CD4-positive, alpha-beta T cell (primary cell): ENCODE data around the gene OXNAD1. TPM values are rescaled to one million over a fixed set of nuclear protein-coding genes. Genes with fewer than 3 reads are reported as not detected.

Experiments used
- ATAC-seq: fragments of 200-7000 bp; cut with Tn5 transposase; one replicate; pipeline ENCODE4 v1.10.0; 2022; ENCODE audit warnings: mild to moderate bottlenecking; ENCODE audit not compliant: poor library complexity
- CTCF ChIA-PET: fragments of 350-600 bp; sonication (Branson Sonifier 250); formaldehyde crosslinking; loops from one replicate; lab custom pipeline; 2021; ENCODE audit warnings: antibody characterized with exemption, inconsistent platforms; lab: Charles Lee
- POLR2A ChIA-PET: fragments of 350-600 bp; sonication (Branson Sonifier 250); formaldehyde crosslinking; loops from one replicate; lab custom pipeline; 2021; ENCODE audit warnings: antibody characterized with exemption, inconsistent platforms; lab: Charles Lee
- DNase-seq, 14 experiments: peaks; one replicate each; pipeline ENCODE4 v3.0.0-alpha.2; 2013 to 2020; ENCODE audit warnings: mixed read lengths in 2 of 14
- H3K27ac ChIP-seq, 2 donors: one replicate each; pipeline versions ENCODE4 v1.5.1 to v1.7.0; 2013; ENCODE audit warnings: low read length in 2 of 2, low read depth in 1 of 2, mild to moderate bottlenecking in 1 of 2
- H3K27me3 ChIP-seq, 2 experiments: 1 replicate in 1 of 2; 2 replicates in 1 of 2; pipeline versions ENCODE4 v1.6.1 to v1.7.0; 2013; ENCODE audit warnings: low read length in 2 of 2, control low read depth in 1 of 2, mild to moderate bottlenecking in 1 of 2, moderate library complexity in 1 of 2; ENCODE audit not compliant: insufficient read depth in 2 of 2, control insufficient read depth in 1 of 2
- H3K36me3 ChIP-seq: one replicate; pipeline ENCODE4 v1.6.1; 2013; ENCODE audit warnings: low read length, control low read depth; ENCODE audit not compliant: insufficient read depth
- H3K4me1 ChIP-seq: one replicate; pipeline ENCODE4 v1.6.1; 2013; ENCODE audit warnings: low read length, control low read depth; ENCODE audit not compliant: insufficient read depth
- H3K4me3 ChIP-seq: one replicate; pipeline ENCODE4 v1.5.1; 2013; ENCODE audit warnings: mild to moderate bottlenecking, low read length, moderate library complexity
- H3K9me3 ChIP-seq, 2 experiments: 1 replicate in 1 of 2; 2 replicates in 1 of 2; pipeline versions ENCODE4 v1.6.1 to v1.7.0; 2013; ENCODE audit warnings: low read length in 2 of 2, mild to moderate bottlenecking in 2 of 2, control low read depth in 1 of 2, moderate library complexity in 1 of 2; ENCODE audit not compliant: control insufficient read depth in 1 of 2, insufficient read depth in 1 of 2
- H3K27ac Mint-ChIP-seq: one replicate; pipeline ENCODE4 v1.8.0; 2020; ENCODE audit warnings: mixed read lengths
- H3K27me3 Mint-ChIP-seq: one replicate; pipeline ENCODE4 v1.8.0; 2021; ENCODE audit warnings: mixed read lengths
- H3K36me3 Mint-ChIP-seq: one replicate; pipeline ENCODE4 v1.8.0; 2021; ENCODE audit warnings: low read depth, mixed read lengths
- H3K4me1 Mint-ChIP-seq: one replicate; pipeline ENCODE4 v1.8.0; 2021; ENCODE audit warnings: low read depth, mixed read lengths
- H3K4me3 Mint-ChIP-seq: one replicate; pipeline ENCODE4 v1.8.0; 2020; ENCODE audit warnings: mild to moderate bottlenecking, mixed read lengths
- H3K9me3 Mint-ChIP-seq: one replicate; pipeline ENCODE4 v1.8.0; 2020; ENCODE audit warnings: mixed read lengths
- intact Hi-C, 2 experiments: fragments of 100-400 bp; cut with DNase I in 1 of 2; cut with micrococcal nuclease in 1 of 2; formaldehyde crosslinking; loops; one replicate each; pipeline versions ENCODE4 v1.15.1 to v1.9.0; 2023 to 2025; cut with DNase I, micrococcal nuclease
- total RNA-seq, 174 experiments: library from RNA in 2 of 174; stranded (reverse) in 2 of 174; gene quantifications; one replicate each; pipeline ENCODE4 v1.2.3 and lab custom pipeline; 2021 to 2026
- TF ChIP-seq, protein P1 (sequence below): fragments of 200-600 bp; IDR thresholded peaks from one replicate; pipeline ENCODE4 v1.8.0; 2022; ENCODE audit warnings: antibody characterized with exemption, mild to moderate bottlenecking

The OXNAD1 gene
- total RNA-seq, 2 experiments from 2014 or later = 135 TPM

DNA sequence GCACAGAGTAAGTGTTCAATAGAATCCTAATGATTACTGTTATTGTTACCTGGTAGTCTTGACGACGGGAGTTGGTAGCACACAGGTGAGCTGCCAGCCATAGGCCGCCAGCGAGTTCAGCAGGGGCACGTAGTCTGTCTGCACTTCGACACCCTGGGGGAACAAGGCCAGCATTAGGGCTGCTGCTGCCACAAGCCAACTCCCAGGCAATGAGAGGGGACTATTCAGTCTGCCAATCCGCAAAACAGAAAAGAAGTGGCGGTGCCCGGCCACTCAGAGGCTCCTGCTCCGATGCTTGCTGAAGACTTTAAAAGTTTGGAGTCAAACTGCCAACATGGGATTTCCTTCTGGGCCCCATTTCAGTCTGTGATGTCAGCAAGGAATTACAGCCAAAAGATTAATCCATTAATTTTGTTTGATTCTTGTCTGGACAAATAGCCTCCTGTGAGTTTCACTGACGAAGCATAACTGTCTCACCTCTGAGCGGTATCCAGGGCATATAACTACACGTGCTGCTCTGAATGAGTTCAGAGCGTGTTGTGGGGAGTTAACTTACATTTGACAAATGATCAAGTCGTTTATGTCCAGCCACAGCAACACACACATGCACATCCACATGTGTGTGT, 61.8 kb downstream of the OXNAD1 start:
- Histone ChIP-seq H3K27me3 (no peaks in the 10 kb centered on the region), H3K36me3 (peaks cover 97% of the 10 kb centered on the region), H3K4me3 (no peak overlapping the region), H3K9me3 (peaks cover 7 to 16% of the 10 kb centered on the region in 2 experiments), H3K4me1 (peaks cover 14% of the 10 kb centered on the region), H3K27ac (no peak overlapping the region)
- CTCF ChIA-PET = interaction anchor here (2.0 kb wide), 1 partner anchor 37 kb away, joined by 6 read pairs; no protein-coding TSS in a partner anchor
- Mint-ChIP-seq H3K4me3 (no peak overlapping the region), H3K27me3 (no peaks in the 10 kb centered on the region), H3K4me1 (peaks cover 17% of the 10 kb centered on the region), H3K36me3 (peaks cover 100% of the 10 kb centered on the region), H3K27ac (peak overlapping the region; percentile 78), H3K9me3 (peaks cover 6% of the 10 kb centered on the region)
- DNase-seq (no peak), ATAC-seq (no peak)
- intact Hi-C loops = loop anchor here in 1 of 2 experiments (10.0 kb wide), 1 partner anchor 52 kb away; no protein-coding TSS in a partner anchor
- POLR2A ChIA-PET = no interaction called here
- TF ChIP-seq, protein P1, sequence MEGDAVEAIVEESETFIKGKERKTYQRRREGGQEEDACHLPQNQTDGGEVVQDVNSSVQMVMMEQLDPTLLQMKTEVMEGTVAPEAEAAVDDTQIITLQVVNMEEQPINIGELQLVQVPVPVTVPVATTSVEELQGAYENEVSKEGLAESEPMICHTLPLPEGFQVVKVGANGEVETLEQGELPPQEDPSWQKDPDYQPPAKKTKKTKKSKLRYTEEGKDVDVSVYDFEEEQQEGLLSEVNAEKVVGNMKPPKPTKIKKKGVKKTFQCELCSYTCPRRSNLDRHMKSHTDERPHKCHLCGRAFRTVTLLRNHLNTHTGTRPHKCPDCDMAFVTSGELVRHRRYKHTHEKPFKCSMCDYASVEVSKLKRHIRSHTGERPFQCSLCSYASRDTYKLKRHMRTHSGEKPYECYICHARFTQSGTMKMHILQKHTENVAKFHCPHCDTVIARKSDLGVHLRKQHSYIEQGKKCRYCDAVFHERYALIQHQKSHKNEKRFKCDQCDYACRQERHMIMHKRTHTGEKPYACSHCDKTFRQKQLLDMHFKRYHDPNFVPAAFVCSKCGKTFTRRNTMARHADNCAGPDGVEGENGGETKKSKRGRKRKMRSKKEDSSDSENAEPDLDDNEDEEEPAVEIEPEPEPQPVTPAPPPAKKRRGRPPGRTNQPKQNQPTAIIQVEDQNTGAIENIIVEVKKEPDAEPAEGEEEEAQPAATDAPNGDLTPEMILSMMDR = no peak

DNA sequence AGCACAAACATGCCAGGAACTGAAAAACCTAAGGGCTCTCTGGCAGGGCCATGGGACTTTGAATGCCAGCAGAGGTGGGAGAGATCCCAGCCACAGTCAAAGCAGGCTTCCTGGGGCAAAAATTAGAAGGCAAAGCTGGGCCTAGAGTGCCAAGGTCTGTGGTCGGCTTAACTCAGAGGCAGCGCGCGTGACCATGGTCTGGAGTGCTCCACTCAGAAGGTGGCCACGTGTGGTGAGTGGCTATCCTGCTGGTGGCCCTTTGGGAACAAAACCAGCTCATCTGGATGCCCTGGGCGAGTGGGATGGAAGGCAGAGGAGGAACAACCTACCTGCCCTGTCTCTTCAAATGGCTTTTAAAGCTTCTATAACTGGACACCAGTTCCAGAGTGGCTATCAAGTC, 63.1 kb downstream of the OXNAD1 start:
- Mint-ChIP-seq H3K4me1 (peaks cover 28% of the 10 kb centered on the region), H3K27ac (peak overlapping the region; percentile 55), H3K36me3 (peaks cover 100% of the 10 kb centered on the region), H3K9me3 (peaks cover 12% of the 10 kb centered on the region), H3K4me3 (no peak overlapping the region), H3K27me3 (no peaks in the 10 kb centered on the region)
- H3K4me3 ChIP-seq = no peak overlapping the region
- ChIA-PET CTCF (no interaction called here), POLR2A (interaction anchor here (0.5 to 1.4 kb wide), 2 partner anchors 42 to 223 kb away, joined by 3 read pairs; no protein-coding TSS in a partner anchor)
- no peaks in the 10 kb centered on the region for H3K27me3 ChIP-seq
- DNase-seq = no peak
- TF ChIP-seq, protein P1 = no peak
- intact Hi-C loops = loop anchor here in 1 of 2 experiments (10.0 kb wide), 1 partner anchor 53 kb away; no protein-coding TSS in a partner anchor
- H3K27ac ChIP-seq = no peak overlapping the region
- no peak for ATAC-seq
- peaks cover 8% of the 10 kb centered on the region for H3K4me1 ChIP-seq
- peaks cover 94% of the 10 kb centered on the region for H3K36me3 ChIP-seq
- H3K9me3 ChIP-seq = peaks cover 7 to 18% of the 10 kb centered on the region in 2 experiments

DNA sequence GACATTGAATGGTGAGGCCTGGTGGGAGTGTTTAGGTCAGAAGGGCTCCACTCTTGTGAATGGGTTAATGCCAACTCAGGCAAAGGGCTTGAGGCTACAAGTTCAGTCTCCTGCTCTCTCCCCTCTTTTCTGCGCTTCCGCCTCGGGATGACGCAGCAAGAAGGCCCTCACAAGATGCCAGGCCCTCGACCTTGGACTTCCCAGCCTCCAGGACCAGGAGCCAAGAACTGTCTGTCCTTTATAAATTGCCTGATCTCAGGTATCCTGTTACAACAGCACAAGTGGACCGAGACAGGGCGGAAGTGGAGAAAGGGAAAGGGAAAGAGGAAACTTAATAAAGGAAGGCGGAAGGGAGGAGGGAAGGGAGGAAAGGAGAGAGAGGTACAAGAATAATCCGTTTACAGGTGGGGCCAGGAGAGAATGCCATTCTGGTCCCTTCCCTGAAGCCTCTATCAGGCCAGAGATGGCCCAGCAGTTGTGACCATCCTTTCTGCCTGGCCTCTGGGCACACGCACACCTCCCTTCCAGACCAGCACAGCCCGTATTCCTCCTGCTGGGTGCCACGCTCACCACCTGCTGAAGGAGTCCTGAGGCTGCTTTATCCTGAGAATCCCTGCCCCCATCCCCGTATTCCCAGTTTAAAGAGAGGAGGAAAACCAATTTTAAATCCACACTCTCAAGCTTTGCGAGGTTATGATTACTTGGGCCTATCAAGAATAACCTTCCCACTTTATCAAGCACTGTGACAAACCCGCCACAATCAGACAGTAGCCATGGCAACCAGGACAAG, 64.2 kb downstream of the OXNAD1 start:
- no peak for DNase-seq
- Histone ChIP-seq H3K4me1 (peaks cover 8% of the 10 kb centered on the region), H3K9me3 (peaks cover 7 to 18% of the 10 kb centered on the region in 2 experiments), H3K4me3 (no peak overlapping the region), H3K27me3 (no peaks in the 10 kb centered on the region), H3K27ac (no peak overlapping the region), H3K36me3 (peaks cover 91% of the 10 kb centered on the region)
- no peak for ATAC-seq
- peaks cover 12% of the 10 kb centered on the region for H3K9me3 Mint-ChIP-seq
- intact Hi-C loops = loop anchor here in 1 of 2 experiments (10.0 kb wide), 1 partner anchor 54 kb away; no protein-coding TSS in a partner anchor
- H3K36me3 Mint-ChIP-seq = peaks cover 100% of the 10 kb centered on the region
- POLR2A ChIA-PET = interaction anchor here (1.4 kb wide), 1 partner anchor 43 kb away, joined by 3 read pairs; no protein-coding TSS in a partner anchor
- H3K27me3 Mint-ChIP-seq = no peaks in the 10 kb centered on the region
- H3K4me3 Mint-ChIP-seq = no peak overlapping the region
- no peak overlapping the region for H3K27ac Mint-ChIP-seq
- CTCF ChIA-PET = no interaction called here
- TF ChIP-seq, protein P1 = no peak
- H3K4me1 Mint-ChIP-seq = peaks cover 31% of the 10 kb centered on the region
